Right atrium auricular region (tissue), 2 donors: ENCODE measurements around the gene CCL26. TPM values are rescaled to one million over a fixed set of nuclear protein-coding genes. Genes with fewer than 3 reads are reported as not detected.
"Not testable (repeated sequence)": the region's sequence is repeated elsewhere in the genome, so short reads cannot be mapped to it uniquely, and the experiment has no call there.

ENCODE experiments used
- DNase-seq: peaks from one replicate; pipeline ENCODE4 v3.0.0-alpha.2; 2019; ENCODE audit warnings: low spot score
- H3K27ac ChIP-seq, 2 donors: fragments of 200-600 bp; sonication (generic); 1 replicate in 1 of 2; 2 replicates in 1 of 2; pipeline ENCODE4 v1.5.1; 2016 to 2019
- H3K27me3 ChIP-seq, 2 donors: fragments of 200-600 bp; sonication (generic); one replicate each; pipeline versions ENCODE4 v1.5.1 to v1.6.0; 2017 to 2019
- H3K36me3 ChIP-seq: fragments of 200-600 bp; sonication (generic); one replicate; pipeline ENCODE4 v1.5.1; 2016
- H3K4me1 ChIP-seq, 2 donors: fragments of 200-600 bp; sonication (generic); one replicate each; pipeline versions ENCODE4 v1.5.1 to v1.6.0; 2017 to 2019
- H3K4me3 ChIP-seq, 2 donors: fragments of 200-600 bp; sonication (generic); 1 replicate in 1 of 2; 2 replicates in 1 of 2; pipeline ENCODE4 v1.5.1; 2017 to 2019; ENCODE audit warnings: mild to moderate bottlenecking in 1 of 2, moderate library complexity in 1 of 2
- H3K9me3 ChIP-seq, 2 donors: fragments of 200-600 bp; sonication (generic); one replicate each; pipeline ENCODE4 v1.5.1; 2019
- CTCF ChIP-seq, 2 donors: fragments of 200-600 bp; sonication (generic); IDR thresholded peaks; one replicate each; pipeline ENCODE4 v1.5.1; 2019; ENCODE audit warnings: antibody characterized with exemption in 2 of 2
- total RNA-seq, 2 donors: library from RNA; depleted of rRNA; stranded (reverse); fragments of >200 nt; gene quantifications; one replicate each; pipeline ENCODE4 v1.1.0, GENCODE V29; 2016

The CCL26 gene
- total RNA-seq, 2 donors from 2014 or later: 0.93 to 3.3 TPM

- no peak overlapping the region for H3K27ac ChIP-seq
- H3K27me3 ChIP-seq: no peaks in the 10 kb centered on the region
- no peaks in the 10 kb centered on the region for H3K9me3 ChIP-seq
- H3K36me3 ChIP-seq: no peaks in the 10 kb centered on the region
- no peak for DNase-seq
- no peaks in the 10 kb centered on the region for H3K4me1 ChIP-seq
- TF ChIP-seq CTCF (IDR thresholded peaks at IDR 0.05): no peak
- H3K4me3 ChIP-seq: no peak overlapping the region
Observed at GRCh38 chr7:75771224-75771623, 787 bp downstream of the CCL26 start.

GRCh38 chr7:75762350-75762917, 9.6 kb downstream of the CCL26 start:
- TF ChIP-seq CTCF (IDR thresholded peaks at IDR 0.05): peak; percentile 36 to 84

DNA sequence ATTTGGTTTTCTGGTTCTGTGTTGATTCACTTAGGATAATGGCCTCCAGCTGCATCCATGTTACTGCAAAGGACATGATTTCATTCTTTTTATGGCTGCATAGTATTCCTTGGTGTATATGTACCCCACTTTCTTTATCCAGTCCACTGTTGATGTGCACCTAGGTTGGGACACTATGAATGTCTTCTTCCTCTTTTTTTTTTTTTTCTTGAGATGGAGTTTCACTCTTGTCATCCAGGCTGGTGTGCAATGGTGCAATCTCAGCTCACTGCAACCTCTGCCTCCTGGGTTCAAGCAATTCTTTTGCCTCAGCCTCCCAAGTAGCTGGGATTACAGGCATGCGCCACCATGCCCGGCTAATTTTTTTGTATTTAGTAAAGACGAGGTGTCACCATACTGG, 10.2 kb downstream of the CCL26 start:
- not testable (repeated sequence) for DNase-seq, H3K27ac ChIP-seq, H3K36me3 ChIP-seq, H3K27me3 ChIP-seq, H3K9me3 ChIP-seq, H3K4me3 ChIP-seq, H3K4me1 ChIP-seq

More at GRCh38 chr7:75762350-75762917, 9.6 kb downstream of the CCL26 start:
- no peaks in the 10 kb centered on the region for H3K9me3 ChIP-seq
- no peak overlapping the region for H3K27ac ChIP-seq
- H3K36me3 ChIP-seq: no peaks in the 10 kb centered on the region
- DNase-seq: no peak
- H3K27me3 ChIP-seq: no peaks in the 10 kb centered on the region
- no peak overlapping the region for H3K4me3 ChIP-seq
- no peaks in the 10 kb centered on the region for H3K4me1 ChIP-seq

DNA sequence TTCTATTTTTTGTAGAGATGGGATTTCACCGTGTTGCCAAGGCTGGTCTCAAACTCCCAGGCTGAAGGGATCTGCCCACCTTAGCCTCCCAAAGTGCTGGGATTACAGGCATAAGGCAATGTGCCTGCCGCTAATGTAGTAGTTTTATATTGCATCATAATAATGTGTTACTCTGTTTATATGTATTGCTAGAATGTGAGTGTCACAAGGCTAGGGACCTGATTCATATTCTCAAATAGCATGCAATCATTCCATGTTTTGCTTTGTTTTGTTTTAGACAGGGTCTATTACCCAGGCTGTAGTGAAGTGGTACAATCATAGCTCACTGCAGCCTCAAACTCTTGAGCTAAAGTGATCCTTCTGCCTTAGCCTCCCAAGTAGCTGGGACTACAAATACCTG, 13.5 kb downstream of the CCL26 start:
- no peaks in the 10 kb centered on the region for H3K4me1 ChIP-seq
- no peak for DNase-seq
- no peak overlapping the region for H3K27ac ChIP-seq
- H3K9me3 ChIP-seq: no peaks in the 10 kb centered on the region
- no peaks in the 10 kb centered on the region for H3K36me3 ChIP-seq
- H3K4me3 ChIP-seq: no peak overlapping the region
- no peaks in the 10 kb centered on the region for H3K27me3 ChIP-seq
- no peak for TF ChIP-seq CTCF (IDR thresholded peaks at IDR 0.05)

GRCh38 chr7:75757860-75758259, 14.2 kb downstream of the CCL26 start:
- no peaks in the 10 kb centered on the region for H3K4me1 ChIP-seq
- no peaks in the 10 kb centered on the region for H3K9me3 ChIP-seq
- no peak overlapping the region for H3K27ac ChIP-seq
- no peak for TF ChIP-seq CTCF (IDR thresholded peaks at IDR 0.05)
- H3K4me3 ChIP-seq: no peak overlapping the region
- no peaks in the 10 kb centered on the region for H3K36me3 ChIP-seq
- no peaks in the 10 kb centered on the region for H3K27me3 ChIP-seq
- DNase-seq: no peak

DNA sequence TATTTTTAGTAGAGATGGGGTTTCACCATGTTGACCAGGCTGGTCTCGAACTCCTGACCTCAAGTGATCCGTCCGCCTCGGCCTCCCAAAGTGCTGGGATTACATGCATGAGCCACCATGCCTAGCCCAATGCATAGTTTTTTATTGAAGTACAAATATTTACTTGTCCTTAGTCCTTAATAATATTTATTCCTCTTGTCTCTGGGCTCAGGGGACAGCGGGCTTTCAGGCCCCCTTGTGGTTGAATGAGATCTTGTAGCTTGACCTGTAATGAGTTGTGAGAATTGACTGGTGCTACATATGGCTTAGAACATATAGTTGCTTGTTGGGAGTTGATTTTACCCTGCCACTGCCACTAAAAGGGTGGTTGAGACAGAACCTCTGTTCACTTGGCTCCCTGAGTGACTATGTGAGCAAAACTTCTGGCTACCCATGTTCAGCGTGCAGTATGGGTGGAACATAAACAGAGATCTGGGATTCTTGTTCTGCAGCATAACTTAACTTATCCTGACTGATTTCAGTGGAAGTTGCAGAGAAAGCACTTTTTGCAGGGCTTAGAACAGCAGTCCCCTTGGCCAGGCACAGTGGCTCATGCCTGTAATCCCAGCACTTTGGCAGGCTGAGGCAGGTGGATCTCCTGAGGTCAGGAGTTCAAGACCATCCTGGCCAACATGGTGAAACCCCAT, 14.9 kb downstream of the CCL26 start:
- Histone ChIP-seq H3K4me1 (no peaks in the 10 kb centered on the region), H3K36me3 (no peaks in the 10 kb centered on the region), H3K9me3 (no peaks in the 10 kb centered on the region), H3K4me3 (no peak overlapping the region), H3K27me3 (no peaks in the 10 kb centered on the region), H3K27ac (no peak overlapping the region)
- peak in 1 of 2 donors; percentile 54 for TF ChIP-seq CTCF (IDR thresholded peaks at IDR 0.05)
- no peak for DNase-seq
